NCI-H1417 treated with DMSO at 0.1 percent for 48 hours (cell line): ENCODE data around the gene NDUFS6.

Experiments used
- DNase-seq: peaks from one replicate; lab custom pipeline; 2025; lab: John Stamatoyannopoulos, UW

The NDUFS6 gene

DNA sequence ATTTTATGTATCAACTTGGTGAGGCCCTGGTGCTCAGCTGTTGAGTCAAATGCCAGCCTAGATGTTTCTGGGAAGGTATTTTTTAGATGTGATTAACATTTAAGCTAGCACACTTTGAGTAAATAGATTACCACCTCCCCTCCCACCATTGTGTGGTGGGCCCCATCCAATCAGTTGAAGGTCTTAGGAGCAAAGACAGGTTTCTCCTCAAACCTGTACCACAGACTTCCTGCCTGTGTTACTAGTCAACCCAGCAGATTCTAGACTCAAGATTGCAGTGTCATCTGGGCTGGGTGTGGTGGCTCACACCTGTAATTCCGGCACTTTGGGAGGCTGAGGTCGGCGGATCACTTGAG, 35.3 kb upstream of the NDUFS6 start:
- DNase-seq, result no peak

- no peak for DNase-seq
These were observed 33.5 kb upstream of the NDUFS6 start for GRCh38 chr5:1767524-1768282.

GRCh38 chr5:1768283-1769000, 32.8 kb upstream of the NDUFS6 start:
- DNase-seq, result no peak

DNA sequence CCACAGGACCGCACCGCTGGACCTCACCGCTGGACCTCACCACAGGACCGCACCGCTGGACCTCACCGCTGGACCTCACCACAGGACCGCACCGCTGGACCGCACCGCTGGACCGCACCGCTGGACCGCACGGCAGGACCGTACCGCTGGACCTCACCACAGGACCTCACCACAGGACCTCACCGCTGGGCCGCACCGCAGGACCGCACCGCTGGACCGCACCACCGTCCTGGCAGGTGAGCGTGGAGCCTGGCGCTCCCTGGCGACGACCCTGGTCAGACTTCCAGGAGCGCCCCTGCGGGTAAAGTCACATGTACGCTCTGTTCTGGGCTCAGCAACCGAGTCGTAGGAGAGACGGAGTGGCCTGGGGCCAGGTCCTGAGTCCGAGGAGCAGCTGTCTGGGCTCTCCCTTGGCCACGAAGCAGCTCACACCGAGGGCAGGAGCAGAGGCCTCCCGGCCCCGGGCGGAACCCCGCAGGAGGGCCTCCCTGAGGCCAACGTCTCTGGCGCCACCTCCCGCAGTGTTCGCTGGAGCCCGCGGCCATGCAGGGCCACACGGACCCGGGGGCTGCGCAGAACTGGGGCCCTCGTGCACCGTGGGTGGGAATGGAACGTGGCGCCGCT, 32.1 kb upstream of the NDUFS6 start:
- no peak for DNase-seq

DNA sequence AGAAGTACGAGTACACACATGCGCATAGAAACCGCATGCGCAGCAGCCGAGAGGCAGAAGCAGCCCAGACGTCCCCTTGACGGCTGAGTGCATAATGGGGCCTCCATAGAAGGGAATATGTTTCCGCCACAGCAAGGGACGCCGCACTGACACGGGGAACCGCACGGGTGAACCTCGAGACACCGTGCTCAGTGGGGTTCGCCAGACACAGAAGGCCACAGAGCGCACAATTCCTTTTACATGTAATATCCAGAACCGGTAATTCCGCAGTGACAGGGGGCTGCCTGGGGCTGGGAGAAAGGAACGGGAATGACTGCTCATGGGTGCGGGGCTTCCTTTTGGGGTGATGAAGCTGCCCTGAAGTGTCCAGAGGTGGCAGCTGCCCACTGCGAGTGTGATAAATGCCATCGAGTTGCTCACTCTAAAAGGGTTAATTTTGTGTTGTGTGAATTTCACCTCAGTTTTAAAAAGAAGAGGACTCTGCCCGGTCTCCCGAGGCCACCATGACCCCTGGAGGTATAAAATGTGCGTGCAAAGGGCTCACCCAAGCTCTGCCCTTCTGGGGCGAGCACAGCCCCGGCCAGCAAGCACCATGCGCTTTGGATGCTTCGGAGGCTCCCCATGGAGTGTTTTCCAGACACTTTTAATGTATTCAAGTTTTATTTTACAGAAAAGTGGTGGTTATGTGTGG, 31.3 kb upstream of the NDUFS6 start:
- no peak for DNase-seq

- no peak for DNase-seq
These were observed 30.8 kb upstream of the NDUFS6 start for GRCh38 chr5:1770443-1770802.

GRCh38 chr5:1771149-1772065, 29.8 kb upstream of the NDUFS6 start:
- no peak for DNase-seq

DNA sequence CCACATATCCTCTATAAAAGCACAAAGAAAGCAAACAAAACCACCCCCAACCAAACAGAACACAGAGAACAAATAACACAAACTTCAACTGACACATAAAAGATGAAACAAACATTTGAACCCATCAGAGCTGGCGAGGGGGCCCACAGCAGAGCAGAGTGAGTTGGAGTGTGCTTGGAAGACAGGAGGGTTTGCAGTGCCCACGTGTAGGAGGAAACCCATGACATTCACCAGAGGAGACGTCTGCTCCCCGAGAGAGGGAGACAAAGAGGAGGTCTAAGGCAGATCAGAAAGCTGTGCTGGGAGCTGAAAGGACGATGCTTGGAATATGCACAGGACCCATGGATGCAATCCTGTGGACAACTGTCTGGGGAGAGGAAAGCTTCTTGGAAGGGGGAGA, 28.6 kb upstream of the NDUFS6 start:
- DNase-seq, result no peak

DNA sequence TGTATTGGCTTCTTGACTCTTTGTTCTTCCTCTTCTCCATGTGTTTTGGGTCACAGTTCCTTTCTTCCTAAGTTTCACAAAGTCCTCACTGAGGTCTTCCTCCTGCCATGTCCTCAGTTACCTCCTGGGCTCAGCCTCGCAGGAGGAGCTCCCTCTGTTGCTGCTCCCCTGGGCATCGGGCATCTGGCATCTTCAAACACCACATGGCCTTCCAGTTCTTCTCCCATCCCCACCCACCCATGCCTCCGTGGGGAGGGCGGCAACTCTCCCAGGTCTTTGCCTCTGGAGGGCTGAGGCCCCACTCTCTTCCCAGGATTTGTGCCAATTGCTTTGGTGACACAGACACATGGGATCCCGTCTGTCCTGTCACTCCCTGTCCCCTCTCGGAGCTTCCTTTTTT, 24.4 kb upstream of the NDUFS6 start:
- no peak for DNase-seq

GRCh38 chr5:1777281-1778137, 23.7 kb upstream of the NDUFS6 start:
- no peak for DNase-seq

DNA sequence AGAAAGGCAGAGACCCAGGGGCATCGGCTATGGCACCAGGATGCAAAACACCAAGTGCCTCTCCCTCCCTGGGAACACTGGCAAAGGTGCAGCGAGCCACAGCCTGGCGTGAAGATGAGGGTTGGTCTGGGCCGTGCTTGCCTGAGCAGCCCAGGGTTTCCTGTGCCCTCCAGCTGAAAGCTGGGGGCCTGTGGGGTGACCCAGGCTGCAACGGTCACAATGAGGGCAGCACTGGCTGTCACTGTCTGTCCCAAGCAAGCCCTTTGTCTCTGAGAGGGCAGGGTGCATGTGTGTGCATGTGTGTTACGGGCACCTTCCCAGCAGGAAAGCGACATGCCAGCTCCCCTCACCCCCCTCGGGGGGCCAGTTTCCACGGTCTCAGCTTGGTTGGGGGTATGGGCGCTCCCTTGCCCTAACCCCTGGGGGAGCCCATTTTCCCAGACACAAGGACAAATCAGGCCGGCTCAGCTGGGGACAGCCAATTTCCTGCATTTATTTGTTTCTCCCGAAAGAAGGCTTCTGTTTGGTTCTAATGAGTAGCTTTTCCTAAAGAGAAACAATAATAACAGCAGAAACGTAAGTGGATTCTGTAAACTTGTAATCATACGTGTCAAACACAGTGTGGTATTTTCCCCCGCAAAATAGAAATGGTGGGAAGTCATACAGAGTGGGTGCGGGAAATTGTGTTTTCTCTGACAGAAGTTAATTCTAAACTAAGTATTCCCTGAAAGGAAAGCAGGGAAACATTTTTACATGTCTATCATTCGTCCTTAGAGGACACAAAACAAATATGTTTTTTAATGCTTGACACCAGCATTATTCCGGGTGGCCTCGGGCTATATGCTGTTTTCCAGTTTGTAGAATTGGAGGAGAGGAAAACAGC, 22.8 kb upstream of the NDUFS6 start:
- no peak for DNase-seq

DNA sequence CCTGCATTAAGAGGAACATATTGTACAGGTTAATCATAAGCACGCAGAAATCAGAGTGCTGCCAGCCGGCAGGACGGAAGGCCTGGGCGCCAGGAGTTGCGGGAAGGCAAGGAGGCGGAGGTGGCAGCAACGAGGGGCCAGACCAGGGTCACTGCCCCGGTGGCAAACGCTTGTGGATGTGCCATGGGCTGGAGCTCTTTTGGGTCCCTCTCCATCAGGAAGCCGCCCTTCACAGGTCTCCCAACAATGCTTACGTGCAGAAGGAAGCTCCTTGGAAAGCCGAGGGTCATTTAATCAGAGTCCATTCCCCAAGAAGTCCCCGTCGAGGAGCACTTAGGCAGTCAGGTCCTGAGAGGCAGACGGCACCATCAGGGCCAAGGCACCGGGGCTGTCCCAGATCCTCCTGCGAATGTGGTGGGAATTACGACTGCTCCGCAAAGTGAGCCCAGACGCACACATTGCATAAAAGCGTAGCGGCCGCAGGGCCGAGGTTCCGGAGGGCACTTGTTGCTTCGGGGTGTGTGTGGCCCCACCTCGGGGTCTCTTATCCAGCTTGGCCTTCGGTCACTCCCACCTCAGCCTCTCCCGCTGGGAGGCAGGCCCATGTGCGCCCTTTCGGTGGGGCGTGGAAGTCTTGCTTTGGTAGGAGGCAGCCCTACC, 22.1 kb upstream of the NDUFS6 start:
- no peak for DNase-seq

- DNase-seq, result no peak
These were observed 21.2 kb upstream of the NDUFS6 start for GRCh38 chr5:1779782-1780613.

DNA sequence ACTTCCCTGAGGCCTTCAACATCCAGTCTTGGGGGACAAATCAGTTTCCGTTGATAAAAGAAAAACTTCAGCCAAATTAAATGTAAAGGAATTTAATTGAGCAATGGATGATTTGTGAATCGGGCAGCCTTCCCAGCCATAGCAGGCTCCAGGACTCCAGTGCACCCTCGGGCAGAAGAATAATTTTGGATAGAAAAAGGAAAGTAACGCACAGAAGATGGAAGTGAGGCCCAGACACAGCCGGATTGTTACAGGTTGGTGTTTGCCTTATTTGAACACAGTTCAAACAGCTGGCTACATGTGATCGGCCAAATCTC, 20.6 kb upstream of the NDUFS6 start:
- no peak for DNase-seq

DNA sequence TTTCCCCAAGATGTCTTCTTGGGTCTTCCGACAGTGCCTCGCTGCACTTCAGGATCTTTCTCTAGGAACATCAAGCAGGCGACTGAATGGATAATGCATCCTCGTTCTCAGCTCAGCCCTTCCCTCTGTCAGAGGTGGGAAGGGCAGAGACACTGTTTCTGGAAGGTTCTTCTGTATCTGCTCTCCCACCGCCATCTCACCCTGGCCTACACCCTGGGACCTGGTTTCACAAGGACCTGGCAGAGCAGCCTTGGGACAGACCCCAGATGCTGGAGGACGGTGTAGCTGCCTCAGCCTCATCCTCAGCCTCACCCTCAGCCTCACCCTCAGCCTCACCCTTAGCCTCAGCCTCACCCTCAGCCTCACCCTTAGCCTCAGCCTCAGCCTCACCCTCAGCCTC, 20.1 kb upstream of the NDUFS6 start:
- no peak for DNase-seq

- DNase-seq, result no peak
These were observed 19.4 kb upstream of the NDUFS6 start for GRCh38 chr5:1781726-1782384.

DNA sequence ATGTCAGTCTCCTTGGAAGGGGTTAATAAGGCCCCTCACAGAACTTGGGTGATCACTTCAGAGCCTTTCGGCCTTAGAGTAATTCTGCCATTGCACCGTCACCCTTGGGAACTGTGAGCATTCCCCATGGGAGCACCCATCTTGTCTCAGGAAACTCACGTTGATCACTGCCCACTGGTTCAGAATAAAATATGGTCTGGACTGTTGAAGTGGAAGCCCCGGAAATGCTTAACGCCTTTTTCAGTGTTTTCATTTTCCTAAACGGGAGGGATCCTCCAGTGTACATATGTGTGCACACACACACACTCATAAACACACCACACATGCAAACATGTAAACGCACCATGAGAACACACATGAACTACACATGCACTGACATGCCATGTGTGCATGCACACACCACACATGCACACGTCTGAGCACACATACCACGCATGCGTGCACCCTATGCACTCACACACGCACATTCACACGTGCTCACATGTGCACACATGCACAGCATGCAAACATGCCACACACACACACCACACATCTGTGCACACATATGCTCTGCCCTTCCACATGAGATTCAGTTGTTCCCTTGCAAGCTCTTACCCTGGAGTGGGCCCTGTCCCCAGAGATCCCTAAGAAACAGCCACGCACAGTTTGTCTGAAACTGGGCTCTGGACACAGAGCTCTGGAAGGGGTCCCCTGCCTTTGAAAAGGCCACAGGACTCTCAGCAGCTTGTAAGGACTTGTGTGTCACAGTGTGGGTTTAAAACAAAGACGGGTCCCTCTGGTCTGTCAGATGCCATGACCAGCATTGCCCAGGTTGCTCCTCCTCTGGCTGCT, 18.6 kb upstream of the NDUFS6 start:
- no peak for DNase-seq
